Measurements from ENCODE around the gene APPL1.
"Not testable (repeated sequence)": the region's sequence is repeated elsewhere in the genome, so short reads cannot be mapped to it uniquely, and the experiment has no call there.

The APPL1 gene

GRCh38 chr3:57268416-57268815 lies 40.9 kb downstream of the APPL1 start:
- DNase-seq = no peak

GRCh38 chr3:57274845-57275244 lies 47.3 kb downstream of the APPL1 start:
- no peak for DNase-seq

DNA sequence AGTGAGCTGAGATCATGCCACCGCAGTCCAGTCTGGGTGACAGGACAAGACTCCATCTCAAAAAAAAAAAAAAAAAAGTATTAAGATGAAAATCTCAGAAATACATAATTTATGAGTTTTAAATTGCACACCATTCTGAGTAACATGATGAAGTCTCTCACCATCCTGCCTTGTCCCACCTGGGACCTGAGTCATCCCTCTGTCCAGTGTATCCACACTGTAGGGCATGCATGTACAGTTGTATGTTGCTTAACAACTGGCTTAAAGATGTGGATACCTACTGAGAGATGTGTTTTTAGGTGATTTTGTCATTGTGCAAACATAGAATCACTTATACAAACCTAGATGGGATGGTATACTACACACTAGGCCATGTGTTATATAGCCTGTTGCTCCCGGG lies 47.9 kb downstream of the APPL1 start:
- no peak for DNase-seq

- DNase-seq = no peak
Measured at GRCh38 chr3:57278237-57278636, 50.7 kb downstream of the APPL1 start.

DNA sequence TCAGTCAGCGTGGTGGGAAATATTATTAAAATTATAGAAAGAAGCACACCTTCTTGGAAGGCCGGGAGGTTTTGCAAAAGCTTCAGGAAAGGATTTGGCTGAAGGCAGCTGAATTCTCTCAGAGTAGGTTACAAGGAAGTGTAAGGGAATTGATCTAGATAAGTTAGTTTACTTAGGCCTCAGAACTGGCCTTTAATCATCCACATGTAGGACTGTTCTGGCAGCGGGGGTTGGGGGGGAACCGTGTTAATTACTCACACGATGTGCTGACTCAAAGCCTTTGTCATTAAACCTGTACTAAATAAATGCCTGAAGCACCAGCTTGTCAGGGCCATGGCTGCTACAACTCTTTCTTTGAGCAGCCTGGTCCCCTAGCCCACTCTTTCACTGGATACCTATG lies 52.2 kb downstream of the APPL1 start:
- DNase-seq = no peak

DNA sequence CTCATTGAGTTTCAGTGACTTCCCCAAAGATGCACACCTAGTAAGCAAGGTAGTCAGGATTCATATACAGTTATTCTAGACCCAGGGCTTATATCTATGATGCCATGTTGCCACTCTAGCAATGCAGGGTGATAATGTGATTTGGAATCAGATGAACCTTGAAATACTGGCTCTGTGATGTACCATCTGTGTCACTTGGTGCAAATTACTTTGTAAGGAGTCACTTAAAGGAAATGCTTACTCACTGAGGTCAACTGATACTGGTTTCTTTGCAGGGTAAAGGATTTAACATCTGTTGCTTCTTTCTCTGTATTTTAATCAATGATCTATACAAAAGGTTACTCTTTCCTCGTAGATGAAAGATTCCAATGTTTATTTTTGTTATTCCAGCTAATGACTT lies 54.2 kb downstream of the APPL1 start:
- peak in 1 of 5 experiments; percentile 32 for DNase-seq

GRCh38 chr3:57283334-57283733 lies 55.8 kb downstream of the APPL1 start:
- no peak for DNase-seq

DNA sequence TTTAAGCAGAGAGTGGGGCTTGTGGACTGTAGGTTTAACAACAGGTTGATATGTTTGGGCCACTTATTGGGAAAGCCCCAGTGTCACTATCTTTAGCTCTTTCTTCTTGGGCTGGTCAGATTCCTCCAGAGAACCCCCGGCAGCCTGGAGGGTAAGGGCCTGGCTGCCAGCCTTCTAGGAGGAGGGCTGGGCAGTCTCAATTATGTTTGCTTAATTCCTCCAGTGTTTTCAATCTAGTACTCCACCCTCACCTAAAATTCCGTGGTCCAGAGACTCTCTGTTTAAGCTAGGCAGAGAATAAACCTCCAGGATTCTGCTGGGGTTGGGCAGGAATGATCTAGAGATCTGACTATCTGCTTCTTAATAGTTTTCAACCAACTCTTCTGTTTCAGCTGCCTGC lies 59.7 kb downstream of the APPL1 start:
- DNase-seq = no peak

DNA sequence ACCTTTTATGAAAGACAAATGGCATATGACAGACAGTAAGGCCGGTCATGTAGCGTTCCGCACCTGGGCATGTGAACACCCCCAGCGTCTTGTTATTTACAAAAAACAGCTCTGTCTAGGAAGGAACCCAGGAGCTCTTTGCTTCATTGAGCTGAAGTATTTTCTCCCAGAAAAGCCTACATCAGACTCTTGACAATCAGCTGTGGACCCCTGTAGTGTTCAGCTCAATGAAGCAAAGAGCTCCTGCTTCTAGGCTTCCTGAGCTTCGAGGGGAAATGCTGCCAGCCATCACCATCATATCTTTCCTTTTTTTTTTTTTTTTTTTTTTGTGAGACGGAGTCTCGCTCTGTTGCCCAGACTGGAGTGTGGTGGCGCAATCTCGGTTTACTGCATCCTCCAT lies 60.9 kb downstream of the APPL1 start:
- no peak for DNase-seq

DNA sequence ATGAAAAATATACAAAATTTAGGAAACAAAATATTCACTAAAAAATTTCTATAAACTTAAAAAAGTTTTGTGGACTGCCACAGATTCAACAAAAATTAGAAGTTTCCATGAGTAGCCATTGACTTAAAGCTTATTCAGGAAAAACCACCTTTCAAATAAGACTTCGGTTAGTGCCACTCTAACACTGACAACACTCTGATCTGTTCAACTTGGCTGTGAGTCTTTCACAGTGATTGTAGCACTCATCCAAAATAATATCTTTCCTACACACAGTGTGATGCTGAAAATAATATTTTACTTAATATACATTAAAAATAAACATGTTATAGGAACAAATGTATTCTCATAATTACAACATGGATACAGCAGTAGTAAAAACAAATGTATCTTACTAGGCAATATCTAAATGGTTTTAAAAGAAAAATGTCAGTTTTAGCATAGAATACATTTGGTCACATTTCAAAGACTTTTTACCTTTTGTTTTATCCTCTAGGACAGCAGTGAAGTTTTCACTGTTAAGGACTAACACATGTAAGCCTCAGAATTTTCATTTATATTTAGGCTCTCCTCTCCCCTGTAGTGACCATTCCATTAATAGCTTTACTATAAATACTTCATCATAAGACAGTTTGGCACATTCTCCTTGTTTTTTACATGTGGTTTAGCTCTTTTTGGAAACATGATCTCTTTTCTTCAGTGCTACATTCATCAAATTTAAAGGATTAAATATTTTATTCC lies 64.8 kb downstream of the APPL1 start, which contains the start of gene ASB14:
Gene ASB14, minus strand, starts transcription at position 527 of the 738 bp plus-strand sequence. CDS start 652 bp downstream, outside the sequence.
- DNase-seq = no peak

- no peak for DNase-seq
Measured at GRCh38 chr3:57292897-57293526, 65.5 kb downstream of the APPL1 start.

- DNase-seq = no peak
Measured at GRCh38 chr3:57298041-57298440, 70.5 kb downstream of the APPL1 start.

DNA sequence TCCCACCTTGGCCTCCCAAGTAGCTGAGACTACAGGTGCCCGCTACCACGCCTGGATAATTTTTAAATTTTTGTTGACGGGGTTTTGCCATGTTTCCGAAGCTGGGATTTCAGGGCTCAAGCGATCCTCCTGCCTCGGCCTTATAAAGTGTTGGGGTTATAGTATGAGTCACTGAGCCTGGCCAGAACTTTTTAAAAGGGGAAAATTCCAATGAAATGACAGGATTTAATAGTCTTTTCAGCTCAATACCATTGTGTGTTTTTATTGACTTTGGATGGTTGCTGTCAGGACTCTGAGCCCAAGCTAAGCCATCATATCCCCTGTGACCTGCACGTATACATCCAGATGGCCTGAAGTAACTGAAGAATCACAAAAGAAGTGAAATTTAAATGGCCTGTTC lies 76.0 kb downstream of the APPL1 start:
- DNase-seq = not testable (repeated sequence)

- no peak for DNase-seq
Measured at GRCh38 chr3:57309769-57310360, 82.3 kb downstream of the APPL1 start.

GRCh38 chr3:57314204-57314603 lies 86.7 kb downstream of the APPL1 start:
- DNase-seq = no peak

All from T-helper 2 cell (primary cell).